Trophoblast cell (in vitro differentiated cells and primary cell): ENCODE measurements around the gene CDCA5.

Experiments
- DNase-seq, 2 donors: peaks; one replicate each; pipeline ENCODE4 v3.0.0-alpha.2; 2016
- H2AFZ ChIP-seq: 2 replicates; pipeline ENCODE4 v1.6.1; 2013; ENCODE audit warnings: low read length, moderate library complexity, mild to moderate bottlenecking; ENCODE audit not compliant: insufficient read depth, poor library complexity
- H2AK5ac ChIP-seq: 2 replicates; pipeline ENCODE4 v1.6.1; 2013; ENCODE audit warnings: mild to moderate bottlenecking, low read length
- H2BK120ac ChIP-seq: 2 replicates; pipeline ENCODE4 v1.6.1; 2013; ENCODE audit warnings: low read length, mild to moderate bottlenecking, moderate library complexity; ENCODE audit not compliant: insufficient read depth, poor library complexity
- H2BK12ac ChIP-seq: 2 replicates; pipeline ENCODE4 v1.6.1; 2013; ENCODE audit warnings: mild to moderate bottlenecking, low read length, moderate library complexity
- H2BK5ac ChIP-seq: 2 replicates; pipeline ENCODE4 v1.6.1; 2013; ENCODE audit warnings: low read length, low read depth, moderate library complexity, mild to moderate bottlenecking; ENCODE audit not compliant: poor library complexity
- H3K14ac ChIP-seq: 2 replicates; pipeline ENCODE4 v1.6.1; 2013; ENCODE audit warnings: mild to moderate bottlenecking, low read length
- H3K18ac ChIP-seq: 2 replicates; pipeline ENCODE4 v1.6.1; 2013; ENCODE audit warnings: mild to moderate bottlenecking, low read length
- H3K23ac ChIP-seq: 2 replicates; pipeline ENCODE4 v1.6.1; 2013; ENCODE audit warnings: low read length
- H3K27ac ChIP-seq: 2 replicates; pipeline ENCODE4 v1.5.1; 2013; ENCODE audit warnings: low read depth, mild to moderate bottlenecking, inconsistent platforms, low read length, moderate library complexity
- H3K27me3 ChIP-seq: 2 replicates; pipeline ENCODE4 v1.6.1; 2013; ENCODE audit warnings: inconsistent platforms, mild to moderate bottlenecking, low read length, moderate library complexity; ENCODE audit not compliant: insufficient read depth
- H3K36me3 ChIP-seq, 2 experiments: 1 replicate in 1 of 2; 2 replicates in 1 of 2; pipeline ENCODE4 v1.6.1; 2013; ENCODE audit warnings: low read length in 2 of 2, mild to moderate bottlenecking in 2 of 2, moderate library complexity in 1 of 2; ENCODE audit not compliant: insufficient read depth in 2 of 2, control insufficient read depth in 1 of 2
- H3K4ac ChIP-seq: 2 replicates; pipeline ENCODE4 v1.6.1; 2013; ENCODE audit warnings: low read depth, mild to moderate bottlenecking, low read length, moderate library complexity
- H3K4me1 ChIP-seq, 2 experiments: 1 replicate in 1 of 2; 2 replicates in 1 of 2; pipeline ENCODE4 v1.6.1; 2013; ENCODE audit warnings: low read length in 2 of 2, mild to moderate bottlenecking in 2 of 2, moderate library complexity in 1 of 2; ENCODE audit not compliant: insufficient read depth in 2 of 2, control insufficient read depth in 1 of 2
- H3K4me2 ChIP-seq: 2 replicates; pipeline ENCODE4 v1.6.1; 2013; ENCODE audit warnings: inconsistent platforms, mild to moderate bottlenecking, low read length, moderate library complexity
- H3K4me3 ChIP-seq: 2 replicates; pipeline ENCODE4 v1.5.1; 2013; ENCODE audit warnings: mild to moderate bottlenecking, low read depth, low read length, inconsistent platforms
- H3K79me1 ChIP-seq: one replicate; pipeline ENCODE4 v1.6.1; 2013; ENCODE audit warnings: low read length
- H3K79me2 ChIP-seq: 2 replicates; pipeline ENCODE4 v1.6.1; 2013; ENCODE audit warnings: low read length, mild to moderate bottlenecking; ENCODE audit not compliant: control insufficient read depth, insufficient read depth, poor library complexity
- H3K9ac ChIP-seq: 2 replicates; pipeline ENCODE4 v1.6.1; 2013; ENCODE audit warnings: mild to moderate bottlenecking, low read length
- H3K9me3 ChIP-seq: 2 replicates; pipeline ENCODE4 v1.6.1; 2013; ENCODE audit warnings: low read depth, mild to moderate bottlenecking, control low read depth, inconsistent platforms, low read length; ENCODE audit not compliant: insufficient read depth
- H4K12ac ChIP-seq: 2 replicates; pipeline ENCODE4 v1.6.1; 2013; ENCODE audit warnings: low read depth, mild to moderate bottlenecking, low read length, moderate library complexity
- H4K8ac ChIP-seq: 2 replicates; pipeline ENCODE4 v1.6.1; 2013; ENCODE audit warnings: low read depth, mild to moderate bottlenecking, low read length, moderate library complexity
- H4K91ac ChIP-seq: one replicate; pipeline ENCODE4 v1.6.1; 2013; ENCODE audit warnings: low read depth, mild to moderate bottlenecking, low read length, moderate library complexity
- WGBS: extraction: QIAGEN DNeasy Blood & Tissue Kit; methylation state at CpG from one replicate; pipeline ENCODE4 v1.1.7; 2013; ENCODE audit warnings: missing lambda C conversion rate; ENCODE audit not compliant: insufficient read length, insufficient coverage; ENCODE audit errors: extremely low coverage; 5-methylcytosine and 5-hydroxymethylcytosine counted together

Gene CDCA5

DNA sequence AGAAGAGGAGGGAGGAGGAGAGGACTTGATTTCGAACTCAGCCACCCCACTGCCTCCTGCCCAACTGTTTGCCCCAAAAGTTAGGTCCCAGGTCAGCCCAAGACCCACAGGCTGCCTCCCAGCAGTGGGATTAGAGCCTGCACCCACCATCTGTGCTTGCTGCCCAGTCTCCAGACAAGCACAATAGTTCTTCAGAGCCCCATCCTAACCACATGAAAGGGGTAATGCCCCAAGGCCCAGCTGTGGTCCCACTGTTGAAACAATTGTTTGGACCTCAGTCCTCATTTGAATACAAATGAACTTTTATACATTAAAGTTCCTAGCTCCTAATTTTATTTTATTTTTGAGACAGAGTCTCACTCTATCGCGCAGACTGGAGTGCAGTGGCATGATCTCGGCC is 6.8 kb upstream of the CDCA5 start:
- Histone ChIP-seq H3K9ac (no peak overlapping the region), H4K91ac (no peak overlapping the region), H3K27ac (no peak overlapping the region), H3K79me2 (no peaks in the 10 kb centered on the region), H4K12ac (no peak overlapping the region), H3K4me2 (no peak overlapping the region), H2BK12ac (no peak overlapping the region), H2BK5ac (no peak overlapping the region), H3K4me1 (peaks cover 0 to 1% of the 10 kb centered on the region in 2 experiments), H2AFZ (no peak overlapping the region), H3K23ac (no peak overlapping the region), H4K8ac (no peak overlapping the region), H2AK5ac (no peak overlapping the region), H3K9me3 (no peaks in the 10 kb centered on the region), H2BK120ac (no peak overlapping the region), H3K14ac (no peak overlapping the region), H3K79me1 (peaks cover under 1% of the 10 kb centered on the region), H3K4ac (no peak overlapping the region), H3K36me3 (peaks cover 30 to 39% of the 10 kb centered on the region in 2 experiments), H3K27me3 (no peaks in the 10 kb centered on the region), H3K18ac (no peak overlapping the region), H3K4me3 (no peak overlapping the region)
- no CpG with 5 or more reads among the region's 4 CpGs for WGBS
- no peak for DNase-seq

DNA sequence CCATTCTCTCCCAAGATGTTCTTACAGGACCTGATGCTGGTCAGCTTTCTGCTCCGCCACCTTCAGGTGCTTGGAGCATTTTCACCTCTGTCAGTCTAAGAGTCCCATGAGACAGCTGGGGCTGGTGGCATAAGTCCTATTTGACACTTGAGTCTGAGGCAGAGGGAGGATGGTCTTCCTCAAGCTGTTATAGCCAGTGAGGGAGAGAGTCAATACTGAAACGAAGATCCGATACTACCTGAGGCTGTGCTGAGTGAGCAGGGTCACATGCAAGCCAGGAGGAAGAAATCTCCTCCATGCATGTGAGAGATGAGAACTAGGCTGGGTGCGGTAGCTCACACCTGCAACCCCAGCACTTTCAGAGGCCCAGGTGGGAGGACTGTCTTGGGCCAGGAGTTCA is 5.8 kb upstream of the CDCA5 start:
- Histone ChIP-seq H3K18ac (no peak overlapping the region), H4K91ac (no peak overlapping the region), H3K9ac (no peak overlapping the region), H3K4me2 (no peak overlapping the region), H3K27me3 (no peaks in the 10 kb centered on the region), H3K27ac (no peak overlapping the region), H2AFZ (no peak overlapping the region), H3K4ac (no peak overlapping the region), H3K4me3 (peak overlapping the region; percentile 20), H3K4me1 (peaks cover 4 to 5% of the 10 kb centered on the region in 2 experiments), H4K8ac (no peak overlapping the region), H3K14ac (no peak overlapping the region), H3K79me1 (peaks cover 1% of the 10 kb centered on the region), H2BK5ac (no peak overlapping the region), H3K36me3 (peaks cover 30 to 46% of the 10 kb centered on the region in 2 experiments), H3K9me3 (no peaks in the 10 kb centered on the region), H2AK5ac (no peak overlapping the region), H3K79me2 (peaks cover under 1% of the 10 kb centered on the region), H3K23ac (no peak overlapping the region), H2BK12ac (no peak overlapping the region), H4K12ac (no peak overlapping the region), H2BK120ac (no peak overlapping the region)
- no CpG with 5 or more reads among the region's 4 CpGs for WGBS
- no peak for DNase-seq

DNA sequence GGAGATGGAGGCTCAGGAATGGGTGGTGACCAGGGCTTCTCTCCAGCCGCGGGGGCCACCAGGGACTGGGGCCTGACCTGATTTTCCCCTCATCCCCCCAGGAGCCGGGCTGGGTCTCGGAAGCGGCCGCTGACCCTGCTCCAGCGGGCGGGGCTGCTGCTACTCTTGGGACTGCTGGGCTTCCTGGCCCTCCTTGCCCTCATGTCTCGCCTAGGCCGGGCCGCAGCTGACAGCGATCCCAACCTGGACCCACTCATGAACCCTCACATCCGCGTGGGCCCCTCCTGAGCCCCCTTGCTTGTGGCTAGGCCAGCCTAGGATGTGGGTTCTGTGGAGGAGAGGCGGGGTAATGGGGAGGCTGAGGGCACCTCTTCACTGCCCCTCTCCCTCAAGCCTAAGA is 4.0 kb upstream of the CDCA5 start:
- DNase-seq = no peak
- H3K9me3 ChIP-seq = no peaks in the 10 kb centered on the region
- H2BK5ac ChIP-seq = no peak overlapping the region
- H3K4ac ChIP-seq = no peak overlapping the region
- H3K23ac ChIP-seq = no peak overlapping the region
- peaks cover 30 to 46% of the 10 kb centered on the region in 2 experiments for H3K36me3 ChIP-seq
- no peak overlapping the region for H3K18ac ChIP-seq
- H4K8ac ChIP-seq = no peak overlapping the region
- no peak overlapping the region for H2AK5ac ChIP-seq
- H3K4me1 ChIP-seq = peaks cover 10 to 11% of the 10 kb centered on the region in 2 experiments
- H4K12ac ChIP-seq = no peak overlapping the region
- H3K14ac ChIP-seq = no peak overlapping the region
- no peak overlapping the region for H3K27ac ChIP-seq
- H3K27me3 ChIP-seq = no peaks in the 10 kb centered on the region
- peaks cover 12% of the 10 kb centered on the region for H3K79me2 ChIP-seq
- H3K79me1 ChIP-seq = peaks cover 9% of the 10 kb centered on the region
- H2BK120ac ChIP-seq = no peak overlapping the region
- no peak overlapping the region for H4K91ac ChIP-seq
- WGBS = no CpG with 5 or more reads among the region's 15 CpGs
- H3K4me3 ChIP-seq = no peak overlapping the region
- H2AFZ ChIP-seq = no peak overlapping the region
- H2BK12ac ChIP-seq = no peak overlapping the region
- H3K9ac ChIP-seq = no peak overlapping the region
- H3K4me2 ChIP-seq = no peak overlapping the region

DNA sequence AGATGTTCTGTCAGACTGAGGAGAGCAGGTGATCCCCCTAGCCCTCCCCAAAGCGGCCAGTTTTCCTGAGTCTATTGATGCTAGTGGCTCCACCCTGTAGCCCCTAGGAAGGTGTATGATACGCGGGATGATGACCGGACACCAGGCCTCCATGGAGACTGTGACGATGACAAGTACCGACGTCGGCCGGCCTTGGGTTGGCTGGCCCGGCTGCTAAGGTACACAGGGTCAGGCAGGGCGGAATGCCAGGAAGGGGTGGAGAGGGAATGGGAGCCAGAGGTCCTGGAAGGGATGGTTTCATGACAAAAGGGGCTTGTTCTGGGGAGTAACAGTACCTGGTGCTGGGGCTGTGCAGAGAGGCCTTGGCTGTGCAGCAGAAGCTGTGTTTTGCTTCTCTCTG is 3.4 kb upstream of the CDCA5 start:
- Histone ChIP-seq H3K18ac (no peak overlapping the region), H3K36me3 (peaks cover 30 to 46% of the 10 kb centered on the region in 2 experiments), H3K4me2 (no peak overlapping the region), H4K8ac (no peak overlapping the region), H4K12ac (no peak overlapping the region), H2AFZ (no peak overlapping the region), H3K14ac (no peak overlapping the region), H3K4ac (no peak overlapping the region), H2BK12ac (no peak overlapping the region), H4K91ac (no peak overlapping the region), H2AK5ac (no peak overlapping the region), H3K79me2 (peaks cover 12% of the 10 kb centered on the region), H3K79me1 (peaks cover 9% of the 10 kb centered on the region), H3K9ac (no peak overlapping the region), H3K23ac (no peak overlapping the region), H3K9me3 (no peaks in the 10 kb centered on the region), H3K27me3 (no peaks in the 10 kb centered on the region), H2BK5ac (no peak overlapping the region), H3K27ac (no peak overlapping the region), H3K4me1 (peaks cover 10 to 11% of the 10 kb centered on the region in 2 experiments), H3K4me3 (no peak overlapping the region), H2BK120ac (no peak overlapping the region)
- DNase-seq = no peak
- WGBS = no CpG with 5 or more reads among the region's 11 CpGs
